ENCODE results near the gene HACL1.

- TF ChIP-seq, protein P1, sequence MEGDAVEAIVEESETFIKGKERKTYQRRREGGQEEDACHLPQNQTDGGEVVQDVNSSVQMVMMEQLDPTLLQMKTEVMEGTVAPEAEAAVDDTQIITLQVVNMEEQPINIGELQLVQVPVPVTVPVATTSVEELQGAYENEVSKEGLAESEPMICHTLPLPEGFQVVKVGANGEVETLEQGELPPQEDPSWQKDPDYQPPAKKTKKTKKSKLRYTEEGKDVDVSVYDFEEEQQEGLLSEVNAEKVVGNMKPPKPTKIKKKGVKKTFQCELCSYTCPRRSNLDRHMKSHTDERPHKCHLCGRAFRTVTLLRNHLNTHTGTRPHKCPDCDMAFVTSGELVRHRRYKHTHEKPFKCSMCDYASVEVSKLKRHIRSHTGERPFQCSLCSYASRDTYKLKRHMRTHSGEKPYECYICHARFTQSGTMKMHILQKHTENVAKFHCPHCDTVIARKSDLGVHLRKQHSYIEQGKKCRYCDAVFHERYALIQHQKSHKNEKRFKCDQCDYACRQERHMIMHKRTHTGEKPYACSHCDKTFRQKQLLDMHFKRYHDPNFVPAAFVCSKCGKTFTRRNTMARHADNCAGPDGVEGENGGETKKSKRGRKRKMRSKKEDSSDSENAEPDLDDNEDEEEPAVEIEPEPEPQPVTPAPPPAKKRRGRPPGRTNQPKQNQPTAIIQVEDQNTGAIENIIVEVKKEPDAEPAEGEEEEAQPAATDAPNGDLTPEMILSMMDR (IDR thresholded peaks at IDR 0.05): no peak
- TF ChIP-seq POLR2A (IDR thresholded peaks at IDR 0.05): no peak
These were observed 86.6 kb downstream of the HACL1 start for GRCh38 chr3:15514663-15515340.
